Peyer's patch (tissue), 4 donors: ENCODE data around the gene MCUB. TPM values are rescaled to one million over a fixed set of nuclear protein-coding genes. Genes with fewer than 3 reads are reported as not detected.

Experiments used
- DNase-seq, 3 donors: peaks; one replicate each; pipeline ENCODE4 v3.0.0-alpha.2; 2017 to 2019
- H3K27ac ChIP-seq, 4 donors: fragments of 200-600 bp; sonication (generic); one replicate each; pipeline ENCODE4 v1.5.1; 2016 to 2019
- H3K27me3 ChIP-seq, 2 donors: fragments of 200-600 bp; sonication (generic); one replicate each; pipeline ENCODE4 v1.5.1; 2019
- H3K36me3 ChIP-seq, 3 donors: fragments of 200-600 bp; sonication (generic); one replicate each; pipeline ENCODE4 v1.5.1; 2016 to 2019
- H3K4me1 ChIP-seq, 4 donors: fragments of 200-600 bp; sonication (generic); one replicate each; pipeline ENCODE4 v1.5.1; 2016 to 2019
- H3K4me3 ChIP-seq, 4 donors: fragments of 200-600 bp; sonication (generic); 1 replicate in 3 of 4; 2 replicates in 1 of 4; pipeline ENCODE4 v1.5.1; 2016 to 2019; ENCODE audit warnings: mild to moderate bottlenecking in 1 of 4
- H3K9me3 ChIP-seq, 4 donors: fragments of 200-600 bp; sonication (generic); one replicate each; pipeline ENCODE4 v1.5.1; 2016 to 2019; ENCODE audit warnings: mild to moderate bottlenecking in 1 of 4
- CTCF ChIP-seq, 6 experiments: fragments of 450-650 bp in 4 of 6; fragments of 200-600 bp in 2 of 6; sonication (generic) in 1 of 6; IDR thresholded peaks; one replicate each; pipeline ENCODE4 v1.5.1; 2017 to 2019; ENCODE audit warnings: antibody characterized with exemption in 6 of 6, mild to moderate bottlenecking in 3 of 6, moderate library complexity in 1 of 6
- POLR2A ChIP-seq, 2 donors: fragments of 450-650 bp; IDR thresholded peaks; one replicate each; pipeline ENCODE4 v1.5.1; 2017; ENCODE audit warnings: antibody characterized with exemption in 2 of 2, mild to moderate bottlenecking in 2 of 2, moderate library complexity in 2 of 2
- total RNA-seq, 4 donors: library from RNA; depleted of rRNA; stranded (reverse); fragments of >200 nt; gene quantifications; one replicate each; pipeline ENCODE4 v1.1.0, GENCODE V29; 2016

MCUB gene
- total RNA-seq, 4 donors from 2014 or later: 3.8 to 22.3 (median 5.5) TPM

GRCh38 chr4:109701566-109702410 lies 141.7 kb downstream of the MCUB start:
- Histone ChIP-seq H3K9me3 (no peaks in the 10 kb centered on the region), H3K27me3 (no peaks in the 10 kb centered on the region), H3K27ac (peak overlapping the region; percentile 81 to 99 (median 90)), H3K4me1 (peaks cover 4 to 47% (median 6%) of the 10 kb centered on the region in 4 donors), H3K36me3 (peaks cover 0 to 11% (median 0%) of the 10 kb centered on the region in 3 donors), H3K4me3 (peak overlapping the region; percentile 66 to 91 (median 83))
- peak in 1 of 6 experiments; percentile 9 for TF ChIP-seq CTCF (IDR thresholded peaks at IDR 0.05)
- no peak for TF ChIP-seq POLR2A (IDR thresholded peaks at IDR 0.05)
- DNase-seq: peak in 2 of 3 donors; percentile 65 to 68

- H3K4me3 ChIP-seq: peak within 1 kb of the TSS; percentile 66 to 91 (median 83)
- H3K36me3 ChIP-seq: peaks cover 0 to 2% (median 0%) of the 10 kb centered on the region in 3 donors
- H3K4me1 ChIP-seq: peaks cover 4 to 44% (median 6%) of the 10 kb centered on the region in 4 donors
- H3K27ac ChIP-seq: peak within 1 kb of the TSS; percentile 81 to 99 (median 90)
- H3K27me3 ChIP-seq: no peaks in the 10 kb centered on the region
- peak; percentile 19 to 86 (median 74) for TF ChIP-seq CTCF (IDR thresholded peaks at IDR 0.05)
- peak; percentile 71 to 72 for TF ChIP-seq POLR2A (IDR thresholded peaks at IDR 0.05)
- peak; percentile 76 to 95 (median 94) for DNase-seq
- no peaks in the 10 kb centered on the region for H3K9me3 ChIP-seq
These were observed 143.1 kb downstream of the MCUB start, which contains the start of gene CASP6 for GRCh38 chr4:109702950-109703663. TSS of gene CASP6 (minus strand) at chr4:109703445. CDS start at chr4:109703395, 50 bp downstream.

DNA sequence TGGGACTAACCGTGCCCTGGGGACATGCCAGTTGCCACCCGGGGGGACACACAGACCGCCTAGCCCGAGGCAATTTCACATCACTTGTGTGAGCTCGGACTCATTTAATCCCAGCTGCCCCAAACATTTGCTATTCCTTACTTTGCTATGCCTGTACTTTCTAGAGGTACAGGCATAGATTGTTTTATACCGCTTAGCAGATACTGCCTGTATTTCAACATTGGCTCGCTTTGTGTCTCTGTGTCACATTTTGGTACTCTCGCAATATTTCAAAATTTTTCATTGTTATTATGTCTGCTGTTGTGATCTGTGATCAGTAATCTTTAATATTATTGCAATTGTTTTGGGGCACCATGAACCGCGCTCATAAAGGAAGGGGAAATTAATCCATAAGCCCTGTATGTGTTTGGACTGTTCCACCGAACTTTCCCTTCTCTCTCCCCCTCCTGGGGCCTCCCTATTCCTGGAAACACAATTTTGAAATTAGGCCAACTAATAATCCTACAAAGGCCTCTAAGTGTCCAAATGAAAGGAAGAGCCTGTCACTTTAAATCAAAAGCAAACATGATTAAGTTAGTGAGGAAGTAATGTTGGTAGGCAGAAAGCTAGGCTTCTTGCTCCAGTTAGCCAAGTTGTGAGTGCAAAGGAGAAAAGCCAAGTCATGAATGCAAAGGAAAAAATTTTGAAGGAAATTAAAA lies 143.8 kb downstream of the MCUB start:
- H3K4me3 ChIP-seq: peak overlapping the region; percentile 66 to 91 (median 83)
- TF ChIP-seq CTCF (IDR thresholded peaks at IDR 0.05) (no peak), POLR2A (IDR thresholded peaks at IDR 0.05) (no peak)
- no peak for DNase-seq
- H3K27ac ChIP-seq: peak overlapping the region; percentile 81 to 99 (median 90)
- no peaks in the 10 kb centered on the region for H3K27me3 ChIP-seq
- H3K9me3 ChIP-seq: no peaks in the 10 kb centered on the region
- H3K4me1 ChIP-seq: peaks cover 4 to 37% (median 6%) of the 10 kb centered on the region in 4 donors
- H3K36me3 ChIP-seq: peaks cover 0 to 6% (median 0%) of the 10 kb centered on the region in 3 donors

GRCh38 chr4:109708435-109708834 lies 148.4 kb downstream of the MCUB start:
- no peaks in the 10 kb centered on the region for H3K9me3 ChIP-seq
- H3K36me3 ChIP-seq: peaks cover 0 to 21% (median 0%) of the 10 kb centered on the region in 3 donors
- H3K27me3 ChIP-seq: no peaks in the 10 kb centered on the region
- TF ChIP-seq CTCF (IDR thresholded peaks at IDR 0.05): no peak
- no peak for TF ChIP-seq POLR2A (IDR thresholded peaks at IDR 0.05)
- peaks cover 0 to 6% (median 0%) of the 10 kb centered on the region in 4 donors for H3K4me1 ChIP-seq
- H3K4me3 ChIP-seq: no peak overlapping the region
- no peak overlapping the region for H3K27ac ChIP-seq
- DNase-seq: no peak

GRCh38 chr4:109708990-109709389 lies 148.9 kb downstream of the MCUB start:
- no peaks in the 10 kb centered on the region for H3K27me3 ChIP-seq
- H3K4me1 ChIP-seq: peaks cover 0 to 5% (median 0%) of the 10 kb centered on the region in 4 donors
- DNase-seq: no peak
- no peak overlapping the region for H3K4me3 ChIP-seq
- no peak overlapping the region for H3K27ac ChIP-seq
- no peaks in the 10 kb centered on the region for H3K9me3 ChIP-seq
- TF ChIP-seq CTCF (IDR thresholded peaks at IDR 0.05): no peak
- TF ChIP-seq POLR2A (IDR thresholded peaks at IDR 0.05): no peak
- H3K36me3 ChIP-seq: peaks cover 0 to 26% (median 0%) of the 10 kb centered on the region in 3 donors
